Endothelial cell (in vitro differentiated cells): ENCODE results near the gene NOL12. TPM values are rescaled to one million over a fixed set of nuclear protein-coding genes. Genes with fewer than 3 reads are reported as not detected.

ENCODE experiments used
- DNase-seq: peaks from one replicate; pipeline ENCODE4 v3.0.0; 2021; ENCODE audit warnings: low spot score
- H3K27ac Mint-ChIP-seq: one replicate; pipeline ENCODE4 v1.8.0; 2021; ENCODE audit warnings: mixed read lengths, inconsistent platforms; ENCODE audit not compliant: unreplicated experiment
- H3K27me3 Mint-ChIP-seq: one replicate; pipeline ENCODE4 v1.8.0; 2021; ENCODE audit warnings: mild to moderate bottlenecking, moderate library complexity, mixed read lengths, inconsistent platforms; ENCODE audit not compliant: unreplicated experiment
- H3K36me3 Mint-ChIP-seq: one replicate; pipeline ENCODE4 v1.8.0; 2021; ENCODE audit warnings: mild to moderate bottlenecking, low read depth, mixed read lengths, inconsistent platforms; ENCODE audit not compliant: unreplicated experiment
- H3K4me1 Mint-ChIP-seq: one replicate; pipeline ENCODE4 v1.8.0; 2021; ENCODE audit warnings: mild to moderate bottlenecking, mixed read lengths, inconsistent platforms; ENCODE audit not compliant: unreplicated experiment
- H3K4me3 Mint-ChIP-seq: one replicate; pipeline ENCODE4 v1.8.0; 2021; ENCODE audit warnings: mild to moderate bottlenecking, mixed read lengths, inconsistent platforms; ENCODE audit not compliant: unreplicated experiment
- H3K9me3 Mint-ChIP-seq: one replicate; pipeline ENCODE4 v1.8.0; 2021; ENCODE audit warnings: mixed read lengths, inconsistent platforms; ENCODE audit not compliant: unreplicated experiment
- CTCF ChIP-seq: fragments of 200-600 bp; sonication (generic); IDR thresholded peaks from one replicate; pipeline ENCODE4 v1.5.0; 2021; ENCODE audit warnings: antibody characterized with exemption; ENCODE audit not compliant: unreplicated experiment
- total RNA-seq: library from RNA; stranded (reverse); fragmentation: NEBNext Ultra II Directional; extraction: Animal tissue kit (Norgen Biotek cat#: 25700); gene quantifications from one replicate; pipeline ENCODE4 v1.2.1, GENCODE V29; 2021; ENCODE audit not compliant: unreplicated experiment

NOL12 gene
- total RNA-seq, 1 donor from 2014 or later: 15.7 TPM

- peaks cover 14% of the 10 kb centered on the region for H3K4me1 Mint-ChIP-seq
- peaks cover 11% of the 10 kb centered on the region for H3K27me3 Mint-ChIP-seq
- TF ChIP-seq CTCF: no peak
- DNase-seq: no peak
- no peaks in the 10 kb centered on the region for H3K9me3 Mint-ChIP-seq
- no peaks in the 10 kb centered on the region for H3K36me3 Mint-ChIP-seq
- no peak overlapping the region for H3K27ac Mint-ChIP-seq
- H3K4me3 Mint-ChIP-seq: peak overlapping the region; percentile 67
Observed at GRCh38 chr22:37660709-37661045, 25.5 kb upstream of the NOL12 start.

GRCh38 chr22:37661160-37661924 is 24.8 kb upstream of the NOL12 start:
- Mint-ChIP-seq H3K27ac (no peak overlapping the region), H3K4me3 (peak overlapping the region; percentile 1), H3K36me3 (peaks cover 5% of the 10 kb centered on the region), H3K4me1 (peaks cover 14% of the 10 kb centered on the region), H3K9me3 (no peaks in the 10 kb centered on the region), H3K27me3 (peaks cover 15% of the 10 kb centered on the region)
- no peak for TF ChIP-seq CTCF
- no peak for DNase-seq

GRCh38 chr22:37662039-37662438 is 24.1 kb upstream of the NOL12 start:
- Mint-ChIP-seq H3K27me3 (peaks cover 15% of the 10 kb centered on the region), H3K36me3 (peaks cover 5% of the 10 kb centered on the region), H3K27ac (no peak overlapping the region), H3K4me3 (no peak overlapping the region), H3K4me1 (peaks cover 14% of the 10 kb centered on the region), H3K9me3 (no peaks in the 10 kb centered on the region)
- DNase-seq: no peak
- no peak for TF ChIP-seq CTCF

- Mint-ChIP-seq H3K4me1 (peaks cover 5% of the 10 kb centered on the region), H3K9me3 (no peaks in the 10 kb centered on the region), H3K27me3 (peaks cover 8% of the 10 kb centered on the region), H3K27ac (no peak overlapping the region), H3K4me3 (no peak overlapping the region), H3K36me3 (peaks cover 5% of the 10 kb centered on the region)
- TF ChIP-seq CTCF: no peak
- DNase-seq: no peak
Observed at GRCh38 chr22:37663521-37664140, 22.5 kb upstream of the NOL12 start.
